Stomach (tissue), 9 donors: ENCODE data around the gene F11R. TPM values are rescaled to one million over a fixed set of nuclear protein-coding genes. Genes with fewer than 3 reads are reported as not detected.
A peak's percentile ranks its signal among the peaks of the same experiment; 100 is the strongest.
"Not testable (repeated sequence)": the region's sequence is repeated elsewhere in the genome, so short reads cannot be mapped to it uniquely, and the experiment has no call there.

ENCODE experiments used
- DNase-seq, 2 donors: peaks; one replicate each; pipeline versions ENCODE4 v3.0.0 to v3.0.0-alpha.2; 2013 to 2019
- H3K27ac ChIP-seq, 5 donors: fragments of 200-600 bp in 4 of 5; sonication (generic) in 4 of 5; one replicate each; pipeline ENCODE4 v1.5.1; 2013 to 2019; ENCODE audit warnings: mild to moderate bottlenecking in 1 of 5, moderate library complexity in 1 of 5
- H3K27me3 ChIP-seq, 3 donors: fragments of 200-600 bp; sonication (generic); one replicate each; pipeline ENCODE4 v1.5.1; 2017 to 2019; ENCODE audit warnings: mixed run types in 1 of 3
- H3K36me3 ChIP-seq, 4 donors: fragments of 200-600 bp; sonication (generic); 1 replicate in 3 of 4; 2 replicates in 1 of 4; pipeline ENCODE4 v1.5.1; 2016 to 2019
- H3K4me1 ChIP-seq, 4 donors: fragments of 200-600 bp; sonication (generic); one replicate each; pipeline ENCODE4 v1.5.1; 2016 to 2019
- H3K4me3 ChIP-seq, 4 donors: fragments of 200-600 bp; sonication (generic) in 3 of 4; one replicate each; pipeline ENCODE4 v1.5.1; 2016 to 2019; ENCODE audit warnings: mild to moderate bottlenecking in 1 of 4
- H3K9me3 ChIP-seq, 4 donors: fragments of 200-600 bp; sonication (generic); one replicate each; pipeline ENCODE4 v1.5.1; 2016 to 2019
- CTCF ChIP-seq, 7 experiments: fragments of 450-650 bp in 4 of 7; fragments of 200-600 bp in 3 of 7; sonication (generic) in 3 of 7; IDR thresholded peaks; one replicate each; pipeline ENCODE4 v1.5.1; 2016 to 2019; ENCODE audit warnings: antibody characterized with exemption in 7 of 7, control low read depth in 2 of 7, mild to moderate bottlenecking in 1 of 7
- EP300 ChIP-seq: sonication (generic); formaldehyde crosslinking; IDR thresholded peaks from one replicate; pipeline ENCODE4 v1.6.1; 2017; ENCODE audit warnings: antibody characterized with exemption
- POLR2A ChIP-seq, 4 donors: fragments of 450-650 bp; IDR thresholded peaks; one replicate each; pipeline ENCODE4 v1.6.1; 2016; ENCODE audit warnings: antibody characterized with exemption in 4 of 4, control low read depth in 2 of 4, mild to moderate bottlenecking in 1 of 4, moderate library complexity in 1 of 4
- POLR2AphosphoS5 ChIP-seq, 3 donors: sonication (generic); formaldehyde crosslinking; IDR thresholded peaks; one replicate each; pipeline ENCODE4 v1.6.1; 2016; ENCODE audit warnings: antibody characterized with exemption in 3 of 3
- WGBS, 5 donors: extraction: QIAGEN DNeasy Blood & Tissue Kit in 3 of 5; methylation state at CpG; one replicate each; pipeline versions ENCODE4 v1.1.5 to v1.1.7; 2013 to 2018; 5-methylcytosine and 5-hydroxymethylcytosine counted together
- intact Hi-C: fragments of 100-400 bp; cut with DNase I; formaldehyde crosslinking; loops from one replicate; pipeline ENCODE4 v1.15.1; 2023; ENCODE audit warnings: low total_unique reads
- polyA plus RNA-seq, 3 donors: library from polyadenylated mRNA; stranded (reverse); fragments of 200-250 nt; gene quantifications; one replicate each; pipeline ENCODE4 v1.2.3, GENCODE V29; 2013
- total RNA-seq, 5 donors: library from RNA; depleted of rRNA; stranded (reverse); fragments of >200 nt; gene quantifications; one replicate each; pipeline versions ENCODE4 v1.1.0 to v1.2.3, GENCODE V29; 2014 to 2016
- donor health status: healthy with polysubstance abuse.
- donor health status: Bipolar disorder and iron deficiency.
- donor health status: healthy.

F11R gene
- total and polyA plus RNA-seq, 8 donors, result 7.6 to 130 (median 25.0) TPM

GRCh38 chr1:161021165-161021969, 415 bp upstream of the F11R start:
- peak overlapping the region; percentile 87 to 94 (median 91) for H3K27ac ChIP-seq
- H3K4me3 ChIP-seq, result peak overlapping the region; percentile 62 to 73 (median 66)
- intact Hi-C loops, result no loop called here
- DNase-seq, result peak; percentile 98
- H3K36me3 ChIP-seq, result no peaks in the 10 kb centered on the region
- peaks cover 28 to 49% (median 40%) of the 10 kb centered on the region in 4 donors for H3K4me1 ChIP-seq
- 7 to 21% (median 11%) methylated on average over 21 to 34 of the region's 34 CpGs for WGBS, 5 donors
- TF ChIP-seq CTCF (IDR thresholded peaks at IDR 0.05) (no peak), POLR2A (IDR thresholded peaks at IDR 0.05) (peak in 2 of 4 donors; percentile 85 to 89), POLR2AphosphoS5 (IDR thresholded peaks at IDR 0.05) (peak; percentile 1 to 95 (median 94)), EP300 (no peak)
- no peaks in the 10 kb centered on the region for H3K9me3 ChIP-seq
- peaks cover 0 to 7% (median 0%) of the 10 kb centered on the region in 3 donors for H3K27me3 ChIP-seq

- Histone ChIP-seq H3K27me3 (peaks cover 0 to 7% (median 0%) of the 10 kb centered on the region in 3 donors), H3K27ac (peak overlapping the region; percentile 87 to 93 (median 90)), H3K9me3 (no peaks in the 10 kb centered on the region), H3K4me1 (peaks cover 33 to 64% (median 46%) of the 10 kb centered on the region in 4 donors), H3K4me3 (peak overlapping the region; percentile 62 to 73 (median 66)), H3K36me3 (no peaks in the 10 kb centered on the region)
- peak in 1 of 2 donors; percentile 67 for DNase-seq
- TF ChIP-seq POLR2AphosphoS5 (IDR thresholded peaks at IDR 0.05), result peak in 2 of 3 donors; percentile 21 to 52
- TF ChIP-seq EP300, result no peak
- 8 to 20% (median 11%) methylated on average over 10 of the region's 10 CpGs for WGBS, 5 donors
- intact Hi-C loops, result no loop called here
Observed at GRCh38 chr1:161019751-161020495, 1.0 kb downstream of the F11R start.

GRCh38 chr1:161019111-161019660, 1.8 kb downstream of the F11R start:
- 79 to 91% (median 86%) methylated on average over 15 of the region's 15 CpGs for WGBS, 5 donors
- H3K27me3 ChIP-seq, H3K9me3 ChIP-seq, intact Hi-C loops, DNase-seq, H3K36me3 ChIP-seq: not testable (repeated sequence)
- peak overlapping the region in 4 of 5 donors; percentile 87 to 93 (median 90) for H3K27ac ChIP-seq
- H3K4me1 ChIP-seq, result peaks cover 41 to 71% (median 53%) of the 10 kb centered on the region in 4 donors
- peak overlapping the region; percentile 62 to 73 (median 66) for H3K4me3 ChIP-seq

- 78 to 95% (median 91%) methylated on average over 1 of the region's 1 CpG for WGBS, 5 donors
- TF ChIP-seq EP300, result no peak
- no peak for TF ChIP-seq POLR2A (IDR thresholded peaks at IDR 0.05)
- TF ChIP-seq CTCF (IDR thresholded peaks at IDR 0.05), result no peak
- TF ChIP-seq POLR2AphosphoS5 (IDR thresholded peaks at IDR 0.05), result no peak
- no peaks in the 10 kb centered on the region for H3K36me3 ChIP-seq
- H3K4me1 ChIP-seq, result peaks cover 42 to 77% (median 55%) of the 10 kb centered on the region in 4 donors
- intact Hi-C loops, result no loop called here
- no peaks in the 10 kb centered on the region for H3K9me3 ChIP-seq
- no peak for DNase-seq
- peaks cover 0 to 7% (median 0%) of the 10 kb centered on the region in 3 donors for H3K27me3 ChIP-seq
- peak overlapping the region in 2 of 4 donors; percentile 64 to 73 for H3K4me3 ChIP-seq
- peak overlapping the region; percentile 22 to 89 (median 69) for H3K27ac ChIP-seq
Observed at GRCh38 chr1:161018631-161018930, 2.4 kb downstream of the F11R start.
